Raji (cell line): ENCODE results near the gene CCL8.

Experiments
- POLR2A ChIP-seq: IDR thresholded peaks from 2 replicates; pipeline ENCODE4 v1.6.1; 2011; ENCODE audit warnings: low read depth, low read length, control low read depth; ENCODE audit not compliant: insufficient read depth

Gene CCL8

GRCh38 chr17:34354637-34355036, 35.4 kb downstream of the CCL8 start:
- TF ChIP-seq POLR2A, result no peak

- TF ChIP-seq POLR2A, result no peak
Observed at GRCh38 chr17:34356194-34356593, 37.0 kb downstream of the CCL8 start, which contains the start of gene CCL13. TSS of gene CCL13 (plus strand) at chr17:34356480. CDS start at chr17:34356527, 47 bp downstream.

- TF ChIP-seq POLR2A, result no peak
Observed at GRCh38 chr17:34357398-34357797, 38.2 kb downstream of the CCL8 start.

- no peak for TF ChIP-seq POLR2A
Observed at GRCh38 chr17:34358631-34359030, 39.4 kb downstream of the CCL8 start.

- no peak for TF ChIP-seq POLR2A
Observed at GRCh38 chr17:34360601-34361270, 41.5 kb downstream of the CCL8 start.

GRCh38 chr17:34361478-34362061, 42.3 kb downstream of the CCL8 start:
- no peak for TF ChIP-seq POLR2A

- no peak for TF ChIP-seq POLR2A
Observed at GRCh38 chr17:34363183-34363661, 44.0 kb downstream of the CCL8 start, which contains the start of gene CCL1. TSS of gene CCL1 (minus strand) at chr17:34363233. CDS start at chr17:34363161, 72 bp downstream.

GRCh38 chr17:34364751-34365150, 45.5 kb downstream of the CCL8 start:
- TF ChIP-seq POLR2A, result no peak

GRCh38 chr17:34365340-34365739, 46.1 kb downstream of the CCL8 start:
- TF ChIP-seq POLR2A, result no peak

GRCh38 chr17:34366010-34366409, 46.8 kb downstream of the CCL8 start:
- no peak for TF ChIP-seq POLR2A

- no peak for TF ChIP-seq POLR2A
Observed at GRCh38 chr17:34366529-34367107, 47.4 kb downstream of the CCL8 start.

- no peak for TF ChIP-seq POLR2A
Observed at GRCh38 chr17:34367486-34368195, 48.4 kb downstream of the CCL8 start.

GRCh38 chr17:34368196-34368945, 49.1 kb downstream of the CCL8 start:
- TF ChIP-seq POLR2A, result no peak

- TF ChIP-seq POLR2A, result no peak
Observed at GRCh38 chr17:34368946-34369500, 49.8 kb downstream of the CCL8 start.
